Activated CD4-positive, alpha-beta T cell treated with anti-CD3 and anti-CD28 coated beads for 36 hours (primary cell): ENCODE data around the gene CNDP2. TPM values are rescaled to one million over a fixed set of nuclear protein-coding genes. Genes with fewer than 3 reads are reported as not detected.

ENCODE experiments used
- ATAC-seq: fragments of 200-7000 bp; cut with Tn5 transposase; one replicate; pipeline ENCODE4 v1.10.0; 2021; ENCODE audit warnings: mild to moderate bottlenecking, moderate library complexity
- CTCF ChIA-PET: fragments of 350-600 bp; sonication (Branson Sonifier 250); formaldehyde crosslinking; loops from one replicate; lab custom pipeline; 2021; ENCODE audit warnings: antibody characterized with exemption; lab: Charles Lee
- POLR2A ChIA-PET: fragments of 350-600 bp; sonication (Branson Sonifier 250); formaldehyde crosslinking; loops from one replicate; lab custom pipeline; 2021; ENCODE audit warnings: antibody characterized with exemption, inconsistent platforms; lab: Charles Lee
- DNase-seq: peaks from one replicate; pipeline ENCODE4 v3.0.0-alpha.2; 2020
- H3K27ac Mint-ChIP-seq: one replicate; pipeline ENCODE4 v1.8.0; 2021; ENCODE audit warnings: mixed read lengths
- H3K27me3 Mint-ChIP-seq: one replicate; pipeline ENCODE4 v1.8.0; 2021; ENCODE audit warnings: mixed read lengths
- H3K36me3 Mint-ChIP-seq: one replicate; pipeline ENCODE4 v1.8.0; 2021; ENCODE audit warnings: low read depth, mixed read lengths
- H3K4me1 Mint-ChIP-seq: one replicate; pipeline ENCODE4 v1.8.0; 2021; ENCODE audit warnings: mixed read lengths
- H3K4me3 Mint-ChIP-seq: one replicate; pipeline ENCODE4 v1.8.0; 2021; ENCODE audit warnings: mild to moderate bottlenecking, moderate library complexity, mixed read lengths
- H3K9me3 Mint-ChIP-seq: one replicate; pipeline ENCODE4 v1.8.0; 2021; ENCODE audit warnings: low read depth, mixed read lengths
- intact Hi-C, 2 experiments: fragments of 100-400 bp; cut with DNase I in 1 of 2; cut with micrococcal nuclease in 1 of 2; formaldehyde crosslinking; loops; one replicate each; pipeline versions ENCODE4 v1.14.2 to v1.15.1; 2022 to 2024; cut with DNase I, micrococcal nuclease
- total RNA-seq, 2 experiments: library from RNA; stranded (reverse); gene quantifications; one replicate each; pipeline ENCODE4 v1.2.3, GENCODE V29; 2021

CNDP2 gene
- total RNA-seq, 2 experiments from 2014 or later = 128 to 146 TPM

DNA sequence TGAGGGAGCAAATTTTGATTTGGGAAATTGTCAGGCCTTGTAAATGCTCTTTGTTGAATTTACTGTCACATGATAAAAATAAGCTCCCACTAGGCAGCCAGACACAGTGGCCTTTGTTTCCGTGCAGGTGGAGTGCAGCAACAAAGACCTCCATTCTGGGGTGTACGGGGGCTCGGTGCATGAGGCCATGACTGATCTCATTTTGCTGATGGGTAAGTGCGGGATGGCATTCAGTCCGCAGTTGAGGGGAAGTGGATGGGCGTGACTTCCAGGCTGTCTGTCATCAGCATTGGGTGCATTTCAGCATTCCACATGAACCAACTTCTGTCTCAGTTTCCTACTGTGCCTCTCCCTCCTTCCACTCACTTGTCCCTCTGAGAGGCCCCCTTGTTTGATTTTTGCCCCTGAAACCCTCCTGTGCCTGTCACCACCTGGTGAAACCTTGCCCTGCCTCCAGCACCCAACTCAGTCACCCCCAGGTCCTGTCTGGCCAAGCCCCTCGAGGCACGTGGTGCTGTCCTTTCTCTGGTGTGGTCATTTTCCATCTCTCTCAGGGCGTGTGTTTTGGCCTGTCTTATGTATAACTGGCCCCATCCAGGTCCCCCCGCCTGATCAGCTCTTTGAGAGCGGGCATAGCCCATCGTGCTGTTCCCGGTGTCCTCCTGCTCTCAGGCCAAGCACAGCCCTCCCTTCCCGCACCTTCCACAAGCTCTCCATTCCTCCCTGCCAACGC, 16.3 kb downstream of the CNDP2 start:
- ChIA-PET CTCF (interaction anchor here (0.5 to 1.2 kb wide), 5 partner anchors 10 to 346 kb away, joined by 3 read pairs; no protein-coding TSS in a partner anchor), POLR2A (no interaction called here)
- H3K36me3 Mint-ChIP-seq = peaks cover 53% of the 10 kb centered on the region
- no peaks in the 10 kb centered on the region for H3K27me3 Mint-ChIP-seq
- DNase-seq (no peak), ATAC-seq (no peak)
- intact Hi-C loops = no loop called here
- no peaks in the 10 kb centered on the region for H3K4me1 Mint-ChIP-seq
- H3K27ac Mint-ChIP-seq = no peak overlapping the region
- no peaks in the 10 kb centered on the region for H3K9me3 Mint-ChIP-seq
- H3K4me3 Mint-ChIP-seq = no peak overlapping the region

DNA sequence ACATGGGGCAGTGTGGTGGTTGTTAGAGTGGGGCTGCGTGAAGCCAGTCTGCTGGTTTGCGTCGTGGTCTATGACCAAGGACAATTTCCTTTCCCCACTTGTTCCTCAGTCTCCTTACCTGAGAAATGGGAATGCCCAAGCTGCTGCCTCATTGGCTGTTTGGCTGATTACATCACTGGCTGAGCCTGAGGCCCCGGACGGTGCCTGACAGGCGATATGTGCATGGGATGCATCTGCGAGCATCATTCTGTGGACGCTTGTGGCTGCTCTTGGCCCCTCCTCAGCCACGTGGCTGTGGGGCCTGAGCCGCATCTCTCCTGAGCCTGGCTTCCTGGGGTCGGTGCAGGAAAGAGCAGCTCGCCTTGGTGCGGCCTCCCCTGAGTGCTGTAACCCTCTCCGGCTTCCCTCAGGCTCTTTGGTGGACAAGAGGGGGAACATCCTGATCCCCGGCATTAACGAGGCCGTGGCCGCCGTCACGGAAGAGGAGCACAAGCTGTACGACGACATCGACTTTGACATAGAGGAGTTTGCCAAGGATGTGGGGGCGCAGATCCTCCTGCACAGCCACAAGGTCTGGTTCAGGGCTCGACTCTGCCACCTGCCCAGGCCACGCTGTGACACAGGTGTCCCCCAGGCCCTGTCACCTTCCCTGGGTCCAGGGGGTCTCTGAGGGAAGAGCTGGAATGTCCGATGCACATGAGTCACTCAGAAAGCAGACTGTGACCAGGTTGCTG, 17.2 kb downstream of the CNDP2 start:
- peaks cover 51% of the 10 kb centered on the region for H3K36me3 Mint-ChIP-seq
- no peak for ATAC-seq
- intact Hi-C loops = no loop called here

DNA sequence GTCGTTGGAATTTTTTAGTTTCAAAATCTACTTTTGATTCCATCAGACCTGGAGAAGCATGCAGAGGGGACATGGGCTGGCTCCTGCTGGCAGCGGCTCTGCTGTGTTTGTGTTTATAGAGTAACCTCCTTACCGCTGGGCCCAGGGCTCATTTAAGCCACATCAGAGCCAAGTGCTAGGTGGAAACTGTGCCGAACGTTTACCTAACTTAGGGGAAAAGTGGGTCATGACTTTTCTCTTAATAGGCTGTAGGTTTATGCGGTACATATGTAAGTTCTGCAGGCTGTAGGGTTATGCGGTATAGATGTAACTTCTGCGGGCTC, 17.7 kb downstream of the CNDP2 start:
- ATAC-seq (no peak), DNase-seq (no peak)
- H3K27me3 Mint-ChIP-seq = no peaks in the 10 kb centered on the region
- intact Hi-C loops = no loop called here
- ChIA-PET POLR2A (no interaction called here), CTCF (no interaction called here)
- no peaks in the 10 kb centered on the region for H3K9me3 Mint-ChIP-seq
- no peak overlapping the region for H3K27ac Mint-ChIP-seq
- peaks cover 51% of the 10 kb centered on the region for H3K36me3 Mint-ChIP-seq
- H3K4me3 Mint-ChIP-seq = no peak overlapping the region
- no peaks in the 10 kb centered on the region for H3K4me1 Mint-ChIP-seq

More for the DNA sequence above, 17.2 kb downstream of the CNDP2 start:
- CTCF ChIA-PET = interaction anchor here (0.5 to 1.2 kb wide), 3 partner anchors 10 to 347 kb away, joined by 3 read pairs; no protein-coding TSS in a partner anchor
- Mint-ChIP-seq H3K4me1 (no peaks in the 10 kb centered on the region), H3K27ac (no peak overlapping the region), H3K27me3 (no peaks in the 10 kb centered on the region), H3K4me3 (no peak overlapping the region), H3K9me3 (no peaks in the 10 kb centered on the region)
- no peak for DNase-seq
- POLR2A ChIA-PET = no interaction called here

DNA sequence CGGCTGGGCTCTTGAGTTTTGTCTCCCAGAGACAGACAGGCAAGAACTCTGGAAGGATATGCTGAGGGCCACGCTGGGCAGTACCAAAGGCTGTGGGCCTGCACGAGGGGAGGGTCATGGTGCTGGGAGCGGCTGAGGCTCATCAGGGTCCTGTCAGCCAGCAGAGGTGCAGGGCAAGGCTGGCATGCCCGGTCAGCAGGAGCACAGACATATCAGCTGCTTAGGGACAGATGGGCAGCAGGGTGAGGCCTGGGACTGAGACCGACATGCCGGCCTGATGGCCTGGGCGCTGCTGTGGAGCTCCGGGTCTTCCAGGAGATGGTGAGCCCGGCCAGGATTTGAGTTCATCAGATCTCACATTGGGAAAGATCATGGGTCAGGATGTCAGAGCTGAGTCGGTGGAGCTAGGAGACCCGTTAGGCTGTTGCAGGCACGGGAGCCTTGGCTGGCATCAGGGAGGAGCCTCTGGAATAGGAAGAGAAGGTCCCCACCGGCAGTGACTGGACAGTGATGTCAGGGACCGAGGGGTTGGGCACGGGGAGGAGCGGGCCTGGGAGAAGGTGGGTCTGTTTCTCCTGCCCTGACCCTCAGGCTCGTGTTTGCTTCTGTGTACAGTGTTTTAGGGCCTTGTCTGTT, 18.8 kb downstream of the CNDP2 start:
- no peak overlapping the region for H3K27ac Mint-ChIP-seq
- peaks cover 57% of the 10 kb centered on the region for H3K36me3 Mint-ChIP-seq
- no peak overlapping the region for H3K4me3 Mint-ChIP-seq
- DNase-seq = no peak
- H3K9me3 Mint-ChIP-seq = no peaks in the 10 kb centered on the region
- H3K27me3 Mint-ChIP-seq = no peaks in the 10 kb centered on the region
- no peak for ATAC-seq
- ChIA-PET CTCF (no interaction called here), POLR2A (no interaction called here)
- no peaks in the 10 kb centered on the region for H3K4me1 Mint-ChIP-seq
- intact Hi-C loops = no loop called here

DNA sequence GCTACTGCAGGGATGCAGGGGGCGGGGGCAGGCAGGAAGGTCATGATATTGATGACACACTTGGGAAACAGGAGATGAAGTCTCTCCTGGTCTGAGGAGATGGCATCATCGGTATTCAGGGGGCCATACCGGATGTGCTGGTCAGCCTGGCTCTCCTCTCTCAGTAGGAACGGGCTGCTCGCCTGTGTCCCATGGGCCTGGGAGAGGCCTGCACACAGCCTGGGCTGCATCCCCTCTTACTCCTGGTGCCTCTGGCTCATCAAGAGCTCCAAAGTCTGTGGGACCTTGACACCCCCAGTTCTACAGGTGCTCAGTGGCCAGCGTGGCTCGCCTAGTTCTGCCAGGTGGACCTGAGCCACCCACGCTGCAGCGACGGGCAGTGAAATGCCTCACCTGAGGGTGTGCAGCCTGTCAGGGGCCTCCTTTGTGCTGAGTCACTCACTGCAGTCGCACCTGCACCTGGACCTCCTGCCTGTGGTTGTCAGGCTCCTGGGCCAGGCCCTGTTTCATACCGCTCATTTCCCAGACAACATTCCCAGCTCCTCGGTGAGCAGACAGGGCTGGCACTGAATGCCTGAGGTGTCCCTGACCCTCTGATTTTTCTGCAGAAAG, 19.6 kb downstream of the CNDP2 start:
- intact Hi-C loops = no loop called here
- H3K9me3 Mint-ChIP-seq = no peaks in the 10 kb centered on the region
- ChIA-PET CTCF (no interaction called here), POLR2A (no interaction called here)
- H3K4me3 Mint-ChIP-seq = no peak overlapping the region
- H3K4me1 Mint-ChIP-seq = no peaks in the 10 kb centered on the region
- no peak overlapping the region for H3K27ac Mint-ChIP-seq
- peaks cover 56% of the 10 kb centered on the region for H3K36me3 Mint-ChIP-seq
- DNase-seq = no peak
- no peaks in the 10 kb centered on the region for H3K27me3 Mint-ChIP-seq
- ATAC-seq = no peak

DNA sequence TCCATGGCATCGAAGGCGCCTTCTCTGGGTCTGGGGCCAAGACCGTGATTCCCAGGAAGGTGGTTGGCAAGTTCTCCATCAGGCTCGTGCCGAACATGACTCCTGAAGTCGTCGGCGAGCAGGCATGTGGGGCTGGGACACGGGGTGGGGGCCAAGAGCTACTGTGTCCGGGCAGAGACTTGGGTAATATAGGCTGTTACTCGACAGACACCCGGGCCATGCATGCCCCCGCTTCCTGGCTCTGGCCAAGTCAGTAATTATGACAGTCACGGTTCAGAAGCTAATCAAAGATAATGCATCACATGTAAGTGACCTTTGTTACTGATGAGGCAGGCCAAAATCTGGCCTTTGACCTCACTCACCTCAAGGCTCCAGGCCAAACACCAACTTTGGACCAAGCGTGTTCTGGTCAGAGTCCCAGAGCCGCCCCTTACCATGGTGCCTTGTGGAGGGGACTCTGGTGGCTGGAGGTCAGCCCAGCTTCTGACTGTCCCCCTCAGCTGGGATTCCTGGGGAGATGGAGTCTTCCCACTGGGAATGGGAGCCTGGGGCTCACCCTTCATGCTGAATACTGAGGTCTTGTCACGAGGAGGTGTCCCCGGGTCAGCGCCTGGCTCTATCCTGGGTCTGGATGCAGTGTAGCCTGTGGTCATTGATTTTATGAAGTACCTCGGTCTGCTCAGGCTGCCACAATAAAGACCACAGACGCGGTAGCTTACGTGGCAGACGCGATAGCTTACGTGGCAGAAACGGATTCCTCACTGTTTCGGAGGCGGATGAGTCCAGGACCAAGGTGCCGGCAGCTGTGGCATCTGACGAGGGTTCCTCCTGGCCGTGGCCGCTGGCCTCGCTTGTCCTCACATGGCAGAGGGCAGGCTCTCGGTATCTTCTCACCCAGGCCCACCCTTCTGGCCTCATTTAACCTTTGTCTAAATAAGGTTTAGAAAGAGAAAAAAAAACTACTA, 20.4 kb downstream of the CNDP2 start:
- POLR2A ChIA-PET = no interaction called here
- CTCF ChIA-PET = no interaction called here
- no peak overlapping the region for H3K4me3 Mint-ChIP-seq
- DNase-seq (no peak), ATAC-seq (no peak)
- H3K27ac Mint-ChIP-seq = no peak overlapping the region
- no peaks in the 10 kb centered on the region for H3K27me3 Mint-ChIP-seq
- peaks cover 60% of the 10 kb centered on the region for H3K36me3 Mint-ChIP-seq
- intact Hi-C loops = no loop called here
- no peaks in the 10 kb centered on the region for H3K4me1 Mint-ChIP-seq
- H3K9me3 Mint-ChIP-seq = no peaks in the 10 kb centered on the region

DNA sequence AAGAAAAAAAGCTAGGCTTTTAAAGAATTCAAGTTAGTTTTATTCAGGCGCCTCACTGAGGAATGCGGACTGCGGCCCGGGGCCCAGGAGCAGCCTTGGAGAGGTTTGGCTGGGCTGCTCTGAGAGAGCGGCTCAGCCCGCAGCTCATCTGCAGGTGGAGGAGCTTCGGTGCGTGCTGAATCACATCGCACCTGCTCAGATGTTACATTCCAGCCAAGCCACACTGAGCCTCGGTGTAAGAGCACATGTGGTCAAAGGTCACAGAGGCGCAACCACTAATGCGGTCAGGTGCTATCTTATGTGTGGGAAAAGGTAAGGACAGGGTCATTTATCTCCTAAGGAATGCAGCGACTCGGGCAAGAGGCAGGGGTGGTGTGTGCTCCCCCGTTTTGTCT, 21.1 kb downstream of the CNDP2 start:
- ChIA-PET POLR2A (no interaction called here), CTCF (no interaction called here)
- no peaks in the 10 kb centered on the region for H3K9me3 Mint-ChIP-seq
- ATAC-seq = no peak
- no peak overlapping the region for H3K4me3 Mint-ChIP-seq
- intact Hi-C loops = no loop called here
- peaks cover 67% of the 10 kb centered on the region for H3K36me3 Mint-ChIP-seq
- H3K27ac Mint-ChIP-seq = no peak overlapping the region
- no peak for DNase-seq
- no peaks in the 10 kb centered on the region for H3K27me3 Mint-ChIP-seq
- no peaks in the 10 kb centered on the region for H3K4me1 Mint-ChIP-seq

DNA sequence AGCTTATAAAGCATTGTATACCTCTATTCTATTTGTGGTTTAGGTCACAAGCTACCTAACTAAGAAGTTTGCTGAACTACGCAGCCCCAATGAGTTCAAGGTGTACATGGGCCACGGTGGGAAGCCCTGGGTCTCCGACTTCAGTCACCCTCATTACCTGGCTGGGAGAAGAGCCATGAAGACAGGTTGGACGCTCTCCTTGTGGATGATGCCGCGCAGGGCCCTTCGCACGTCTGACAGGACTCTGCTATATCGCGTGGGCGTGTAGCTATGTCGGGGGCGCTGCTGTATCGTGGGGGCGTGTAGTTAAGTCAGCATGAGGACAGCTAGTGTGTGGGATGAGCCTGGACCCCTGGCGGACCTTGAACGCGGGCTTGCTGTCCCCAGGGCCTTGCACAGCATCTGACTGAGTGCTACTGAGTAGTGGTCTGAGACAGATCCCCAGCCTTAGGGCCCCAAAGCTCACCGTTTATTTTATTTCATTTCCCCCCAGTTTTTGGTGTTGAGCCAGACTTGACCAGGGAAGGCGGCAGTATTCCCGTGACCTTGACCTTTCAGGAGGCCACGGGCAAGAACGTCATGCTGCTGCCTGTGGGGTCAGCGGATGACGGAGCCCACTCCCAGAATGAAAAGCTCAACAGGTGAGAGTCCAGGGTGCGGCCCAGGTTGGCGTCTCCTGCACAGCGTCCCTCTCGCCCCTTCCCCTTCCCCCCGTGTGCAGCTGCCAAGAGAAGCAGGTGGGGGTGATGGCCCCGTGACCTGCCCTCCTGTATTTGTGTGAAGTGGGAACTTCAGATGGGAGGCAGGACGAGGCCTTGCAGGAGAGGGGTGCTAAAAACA, 22.5 kb downstream of the CNDP2 start:
- CTCF ChIA-PET = interaction anchor here (0.9 kb wide), 1 partner anchor 847 kb away, joined by 3 read pairs; no protein-coding TSS in a partner anchor
- peaks cover 58% of the 10 kb centered on the region for H3K36me3 Mint-ChIP-seq
- H3K27ac Mint-ChIP-seq = no peak overlapping the region
- POLR2A ChIA-PET = no interaction called here
- H3K27me3 Mint-ChIP-seq = no peaks in the 10 kb centered on the region
- H3K4me3 Mint-ChIP-seq = no peak overlapping the region
- ATAC-seq (no peak), DNase-seq (no peak)
- H3K9me3 Mint-ChIP-seq = no peaks in the 10 kb centered on the region
- intact Hi-C loops = no loop called here
- H3K4me1 Mint-ChIP-seq = no peaks in the 10 kb centered on the region

DNA sequence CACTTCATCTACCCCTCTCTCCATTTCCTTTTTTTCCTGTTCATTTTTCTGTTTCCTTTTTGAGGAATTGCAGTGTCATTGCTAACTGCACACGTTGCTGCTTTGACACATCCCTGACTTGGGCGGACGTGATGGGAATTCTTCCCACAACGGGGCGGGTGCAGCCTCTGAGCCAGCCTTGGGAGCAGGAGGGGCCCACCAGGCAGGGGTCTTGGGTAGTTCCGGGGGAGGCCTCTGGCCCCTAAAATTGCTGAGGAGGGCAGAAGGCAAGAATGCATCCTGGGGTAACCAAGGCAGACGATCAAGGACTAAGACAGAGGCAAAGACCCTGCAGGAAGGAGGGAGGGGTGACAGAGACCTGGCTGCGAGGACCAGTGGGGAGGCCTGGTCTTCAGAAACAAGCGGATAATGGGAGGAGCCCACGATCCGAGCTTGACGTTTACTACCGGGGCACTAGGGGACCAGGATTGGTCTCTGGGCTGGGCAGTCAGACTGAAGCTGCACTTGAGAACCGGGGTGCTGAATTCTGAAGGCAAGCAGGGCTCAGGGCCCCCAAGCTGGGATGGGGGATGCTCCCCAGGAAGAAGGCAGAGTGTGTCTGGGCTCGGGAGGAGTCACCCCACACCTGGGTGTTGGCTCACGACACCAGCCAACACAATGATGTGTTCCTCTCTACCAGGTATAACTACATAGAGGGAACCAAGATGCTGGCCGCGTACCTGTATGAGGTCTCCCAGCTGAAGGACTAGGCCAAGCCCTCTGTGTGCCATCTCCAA, 23.3 kb downstream of the CNDP2 start:
- ChIA-PET POLR2A (no interaction called here), CTCF (no interaction called here)
- no peak overlapping the region for H3K4me3 Mint-ChIP-seq
- DNase-seq = no peak
- H3K27ac Mint-ChIP-seq = no peak overlapping the region
- peaks cover 53% of the 10 kb centered on the region for H3K36me3 Mint-ChIP-seq
- H3K27me3 Mint-ChIP-seq = no peaks in the 10 kb centered on the region
- intact Hi-C loops = no loop called here
- no peaks in the 10 kb centered on the region for H3K9me3 Mint-ChIP-seq
- H3K4me1 Mint-ChIP-seq = no peaks in the 10 kb centered on the region
- ATAC-seq = no peak
